HG02759 (cell line): ENCODE data around the gene ZFP69.
"Not testable (repeated sequence)": the region's sequence is repeated elsewhere in the genome, so short reads cannot be mapped to it uniquely, and the experiment has no call there.

Source experiments
- ATAC-seq: cut with Tn5 transposase; IDR thresholded peaks from one replicate; pipeline ENCODE4 v1.9.1; 2021; ENCODE audit warnings: mild to moderate bottlenecking, moderate library complexity; ENCODE audit not compliant: unreplicated experiment

ZFP69 gene

GRCh38 chr1:40476924-40477677 lies at the start of gene ZFP69:
ZFP69 (plus strand) TSS chr1:40477290; CDS start chr1:40479362, 2,072 bp downstream.
- peak; percentile 92 for ATAC-seq

GRCh38 chr1:40431385-40431784 lies 45.7 kb upstream of the ZFP69 start:
- ATAC-seq = no peak

- no peak for ATAC-seq
These were observed 44.3 kb upstream of the ZFP69 start for GRCh38 chr1:40432644-40433390.

GRCh38 chr1:40435471-40435870 lies 41.6 kb upstream of the ZFP69 start:
- no peak for ATAC-seq

- no peak for ATAC-seq
These were observed 41.2 kb upstream of the ZFP69 start for GRCh38 chr1:40435876-40436275.

- ATAC-seq = no peak
These were observed 38.6 kb upstream of the ZFP69 start for GRCh38 chr1:40438391-40439015.

GRCh38 chr1:40439247-40439646 lies 37.8 kb upstream of the ZFP69 start:
- no peak for ATAC-seq

- peak; percentile 91 for ATAC-seq
These were observed 27.2 kb upstream of the ZFP69 start, which contains the start of gene ZFP69B for GRCh38 chr1:40449684-40450494. ZFP69B (plus strand) TSS chr1:40450476; CDS start chr1:40450962, 486 bp downstream.

GRCh38 chr1:40450495-40451237 lies 26.4 kb upstream of the ZFP69 start:
- ATAC-seq = peak; percentile 33

GRCh38 chr1:40451238-40451585 lies 25.9 kb upstream of the ZFP69 start:
- peak; percentile 6 for ATAC-seq

GRCh38 chr1:40454873-40455272 lies 22.2 kb upstream of the ZFP69 start:
- no peak for ATAC-seq

- ATAC-seq = no peak
These were observed 14.0 kb upstream of the ZFP69 start for GRCh38 chr1:40462956-40463590.

- no peak for ATAC-seq
These were observed 7.8 kb upstream of the ZFP69 start for GRCh38 chr1:40469327-40469726.

GRCh38 chr1:40475268-40475667 lies 1.8 kb upstream of the ZFP69 start:
- no peak for ATAC-seq

- peak; percentile 37 for ATAC-seq
These were observed 576 bp downstream of the ZFP69 start for GRCh38 chr1:40477678-40478053.

- ATAC-seq = no peak
These were observed 1.2 kb downstream of the ZFP69 start for GRCh38 chr1:40478276-40478675.

- no peak for ATAC-seq
These were observed 2.1 kb downstream of the ZFP69 start for GRCh38 chr1:40479156-40479555.

GRCh38 chr1:40495315-40495903 lies 18.3 kb downstream of the ZFP69 start:
- no peak for ATAC-seq

- ATAC-seq = not testable (repeated sequence)
These were observed 25.6 kb downstream of the ZFP69 start for GRCh38 chr1:40502651-40503050.
